Glomerular endothelial cell (primary cell): ENCODE results near the gene ZEB2. TPM values are rescaled to one million over a fixed set of nuclear protein-coding genes. Genes with fewer than 3 reads are reported as not detected.

Experiments
- DNase-seq: peaks from one replicate; pipeline ENCODE4 v3.0.0-alpha.2; 2011; ENCODE audit warnings: low read depth, low spot score; ENCODE audit errors: extremely low read depth
- total RNA-seq: library from RNA; depleted of rRNA; stranded (reverse); fragments of >200 nt; gene quantifications from 2 replicates; pipeline ENCODE4 v1.2.3, GENCODE V29; 2015

The ZEB2 gene
- 24.4 and 28.2 TPM in 2 replicates for total RNA-seq

DNA sequence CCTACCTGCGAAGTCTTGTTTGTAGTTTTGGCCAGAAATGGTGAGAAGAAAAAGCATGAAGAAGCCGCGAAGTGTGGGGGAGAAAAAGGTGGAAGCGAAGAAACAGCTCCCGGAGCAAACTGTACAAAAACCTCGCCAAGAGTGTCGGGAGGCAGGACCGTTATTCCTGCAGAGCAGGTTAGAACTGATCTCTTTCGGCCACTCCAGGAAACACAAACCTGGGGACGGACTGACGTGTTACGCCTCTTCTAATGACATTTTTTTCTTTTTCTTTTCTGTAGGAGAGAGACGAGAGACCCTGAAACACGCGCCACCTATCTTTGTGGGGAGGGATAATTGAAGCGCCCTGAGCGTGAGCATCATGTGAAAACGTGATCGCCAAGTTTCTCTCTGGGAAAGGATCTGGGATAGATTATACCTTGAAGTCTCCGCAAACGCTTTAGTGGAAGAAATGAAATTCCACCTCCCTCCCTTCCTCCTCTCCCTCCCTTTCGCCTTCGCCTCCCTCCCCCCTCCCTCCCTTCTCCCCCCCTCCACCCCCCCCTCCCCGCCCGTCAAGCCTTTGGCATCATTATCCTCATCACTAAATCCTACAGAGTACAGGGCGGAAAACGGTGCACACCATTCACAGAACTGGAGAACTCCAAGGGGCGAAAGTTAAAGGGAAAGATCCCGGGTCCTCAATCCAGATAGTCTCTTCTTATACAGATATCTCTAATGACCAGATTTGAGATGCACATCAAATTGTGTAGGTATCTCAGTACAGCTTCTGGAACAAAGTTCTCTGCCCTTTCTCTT, at the start of gene ZEB2:
Gene ZEB2 (minus strand): TSS at position 186 of the 798 bp plus-strand sequence. CDS start 2,769 bp downstream, outside the sequence.
- no peak for DNase-seq

GRCh38 chr2:144567745-144568144, 47.8 kb upstream of the ZEB2 start:
- DNase-seq = no peak

- DNase-seq = no peak
These were observed 46.5 kb upstream of the ZEB2 start for GRCh38 chr2:144566448-144566847.

GRCh38 chr2:144560251-144560650, 40.3 kb upstream of the ZEB2 start:
- no peak for DNase-seq

GRCh38 chr2:144559681-144560080, 39.8 kb upstream of the ZEB2 start:
- no peak for DNase-seq

DNA sequence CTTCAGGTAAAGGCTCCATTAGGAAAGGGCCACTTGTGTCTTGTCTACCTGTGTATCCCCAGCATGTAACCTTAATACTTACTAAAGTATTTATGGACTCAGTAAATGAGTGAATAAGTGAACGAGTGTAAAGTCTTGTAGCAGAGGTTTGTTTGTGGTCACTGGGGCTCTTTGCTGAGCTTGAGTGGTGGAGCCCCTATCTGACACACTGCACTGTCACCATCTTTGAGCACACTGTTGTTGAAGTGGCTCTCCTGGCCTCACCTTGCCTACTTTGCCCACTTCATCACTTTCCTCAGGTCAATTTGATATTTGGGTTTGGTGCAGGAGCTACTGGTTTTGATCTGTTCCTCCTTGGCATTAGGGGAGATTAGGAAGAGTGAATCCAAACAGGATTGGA, 39.3 kb upstream of the ZEB2 start:
- no peak for DNase-seq

GRCh38 chr2:144554492-144555210, 34.7 kb upstream of the ZEB2 start:
- DNase-seq = no peak

DNA sequence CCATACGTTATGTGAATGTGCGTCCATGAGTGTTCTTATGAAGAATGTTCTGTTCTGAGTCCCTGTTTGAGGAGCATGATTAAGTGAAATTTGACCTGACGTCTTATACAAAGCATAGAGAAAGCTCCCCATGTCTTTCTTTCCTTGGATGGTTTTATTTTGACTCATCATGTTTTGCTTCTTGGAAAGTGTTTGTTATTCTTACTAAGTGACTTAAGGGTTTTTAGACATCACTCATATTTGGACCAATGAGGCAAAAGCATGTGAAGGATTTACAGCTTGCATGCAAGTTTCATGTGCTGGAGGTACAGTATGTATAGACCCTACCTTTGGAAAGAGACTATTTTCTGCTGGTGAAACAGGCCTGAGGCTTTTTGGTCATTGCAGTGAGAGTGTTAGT, 33.5 kb upstream of the ZEB2 start:
- DNase-seq = peak; percentile 9

GRCh38 chr2:144552821-144553220, 32.9 kb upstream of the ZEB2 start:
- no peak for DNase-seq

- DNase-seq = no peak
These were observed 31.0 kb upstream of the ZEB2 start for GRCh38 chr2:144550911-144551310.

DNA sequence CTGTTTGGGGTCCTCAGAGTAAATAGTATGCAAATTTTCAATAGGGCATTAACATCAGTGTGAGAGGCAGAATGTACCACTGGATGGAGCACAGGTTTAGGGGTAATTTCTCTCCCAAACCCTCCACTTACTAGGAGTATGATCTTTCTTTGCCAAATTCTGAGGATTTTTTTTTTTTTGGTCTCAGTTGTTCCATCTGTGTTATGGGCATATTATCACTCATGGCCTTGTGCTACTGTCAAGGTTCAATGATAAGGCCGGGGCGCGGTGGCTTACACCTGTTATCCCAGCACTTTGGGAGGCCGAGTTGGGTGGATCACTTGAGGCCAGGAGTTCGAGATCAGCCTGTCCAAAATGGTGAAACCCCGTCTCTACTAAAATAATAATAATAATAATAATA, 30.2 kb upstream of the ZEB2 start:
- DNase-seq = no peak

GRCh38 chr2:144548532-144549191, 28.7 kb upstream of the ZEB2 start:
- no peak for DNase-seq

DNA sequence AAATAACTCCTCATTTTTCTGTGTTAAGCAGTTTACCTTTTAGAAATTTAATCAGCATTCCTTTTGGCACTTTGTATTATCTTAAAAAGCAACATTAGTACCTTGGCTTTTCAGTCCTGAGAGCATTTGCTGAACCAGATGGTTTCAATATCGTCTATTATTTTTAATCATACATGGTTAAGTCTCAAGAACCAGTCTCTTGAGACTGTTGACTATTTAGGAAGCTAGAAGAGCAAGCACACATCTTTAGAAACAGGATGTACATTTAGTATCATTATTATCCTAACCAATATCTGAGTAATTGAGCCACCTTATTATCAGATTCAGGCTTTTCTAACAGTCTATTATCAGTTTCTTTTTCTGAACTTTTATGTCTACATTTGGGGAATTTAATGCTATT, 28.2 kb upstream of the ZEB2 start:
- DNase-seq = no peak

GRCh38 chr2:144547494-144547893, 27.6 kb upstream of the ZEB2 start:
- DNase-seq = no peak

- DNase-seq = no peak
These were observed 27.0 kb upstream of the ZEB2 start for GRCh38 chr2:144546933-144547332.

DNA sequence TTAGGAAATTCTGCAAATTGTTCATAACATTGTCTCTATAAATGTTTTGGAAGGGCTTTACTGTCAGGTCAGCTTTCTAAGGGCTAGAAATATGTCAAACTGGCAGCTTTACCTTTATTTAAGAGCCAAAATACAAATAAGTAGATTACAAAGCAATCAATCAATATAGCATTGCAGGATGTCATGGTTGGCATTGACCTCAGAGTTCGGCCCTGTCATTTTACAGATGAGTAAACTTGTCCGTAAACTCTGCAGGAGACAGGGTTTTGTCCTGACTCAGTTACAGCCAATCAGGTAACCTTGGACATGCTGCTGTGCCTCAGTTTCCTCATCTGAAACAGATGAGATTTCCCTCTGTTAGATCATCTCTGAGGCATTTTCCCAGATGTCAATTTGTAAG, 25.9 kb upstream of the ZEB2 start:
- DNase-seq = no peak

DNA sequence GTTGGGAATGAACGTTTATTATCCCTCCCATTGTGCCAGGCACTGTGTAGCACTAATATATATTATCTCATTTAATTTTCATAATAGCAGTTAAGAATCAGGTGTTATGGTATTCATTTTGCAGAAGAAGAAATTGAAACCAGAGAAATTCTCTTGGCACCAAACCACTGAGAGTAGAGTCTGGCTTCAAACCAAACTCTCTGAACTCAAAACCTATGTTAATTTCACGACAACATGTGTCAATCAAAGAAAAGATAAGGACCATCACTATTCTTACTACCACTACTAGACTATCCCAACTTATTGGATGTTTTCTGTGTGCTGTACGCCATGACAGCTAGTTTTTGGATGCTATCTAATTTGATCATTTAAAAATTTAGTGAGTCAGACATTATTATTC, 24.1 kb upstream of the ZEB2 start:
- DNase-seq = no peak

- DNase-seq = no peak
These were observed 21.5 kb upstream of the ZEB2 start for GRCh38 chr2:144541396-144541795.

- no peak for DNase-seq
These were observed 19.4 kb upstream of the ZEB2 start for GRCh38 chr2:144539289-144539782.

DNA sequence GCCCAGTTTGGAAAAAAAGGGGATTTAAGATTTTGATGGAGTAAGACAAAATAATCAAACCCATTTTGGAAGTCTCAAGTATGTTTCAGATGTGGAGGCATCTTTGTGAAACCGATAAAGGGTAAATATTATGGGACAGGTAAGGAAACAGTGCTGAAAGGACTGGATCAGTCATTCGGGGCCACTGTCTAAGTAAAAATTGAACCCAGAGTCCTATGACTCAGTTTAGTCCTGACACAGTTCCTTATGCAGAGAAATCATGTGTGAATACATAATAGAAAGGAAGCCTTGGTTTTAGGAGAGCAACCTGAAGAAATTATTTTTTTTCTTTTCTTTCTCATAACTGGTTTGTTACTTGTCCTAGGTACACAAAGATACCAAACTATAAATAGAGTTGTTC, 15.4 kb upstream of the ZEB2 start:
- no peak for DNase-seq

DNA sequence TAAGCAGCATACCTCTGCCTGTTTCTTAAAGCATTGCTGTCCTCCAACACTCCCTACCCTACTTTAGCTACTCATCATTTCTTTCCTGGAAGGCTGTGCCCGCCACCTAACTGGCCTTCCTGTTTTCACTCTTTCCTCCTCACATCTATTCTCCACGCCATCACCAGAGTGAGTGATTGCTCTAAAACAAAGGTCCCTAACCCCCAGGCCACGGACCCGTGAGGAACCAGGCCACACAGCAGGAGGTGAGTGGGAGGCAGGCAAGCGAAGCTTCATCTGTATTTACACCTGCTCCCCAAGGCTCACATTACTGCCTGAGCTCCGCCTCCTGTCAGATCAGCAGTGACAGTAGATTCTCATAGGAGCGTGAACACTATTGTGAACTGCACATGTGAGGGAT, 13.3 kb upstream of the ZEB2 start:
- no peak for DNase-seq

- no peak for DNase-seq
These were observed 10.7 kb upstream of the ZEB2 start for GRCh38 chr2:144530596-144530995.
